ENCODE data around the gene CNOT6. TPM values are rescaled to one million over a fixed set of nuclear protein-coding genes. Genes with fewer than 3 reads are reported as not detected.

The CNOT6 gene
- total and polyA plus RNA-seq, 10 of the 15 experiments (the other 5 are each of a cell fraction or from before 2014, with no cell fraction given) = 3.8 to 22.1 (median 12.1) TPM

GRCh38 chr5:180624587-180624986 lies 130.4 kb downstream of the CNOT6 start:
- intact Hi-C loops (cut with micrococcal nuclease; ENCODE audit: unreplicated experiment) (no loop called here), in situ Hi-C loops (cut with MboI) (no loop called here)
- Histone ChIP-seq H3K27me3 (replicated peaks in 1 of 2; ENCODE audit: control insufficient read depth in 2 of 2, insufficient read depth in 2 of 2, low read length in 1 of 2) (no peaks in the 10 kb centered on the region; a peak in 2 of 4 replicates), H3K4me1 (ENCODE audit: control insufficient read depth, insufficient read depth, low read length) (no peaks in the 10 kb centered on the region), H2AFZ (ENCODE audit: control insufficient read depth, low read depth, low read length) (no peak overlapping the region), H3K27ac (ENCODE audit: control insufficient read depth, insufficient read depth) (no peak overlapping the region), H3K9ac (ENCODE audit: control insufficient read depth, insufficient read depth, low read length) (no peak overlapping the region), H3K36me3 (ENCODE audit: control insufficient read depth in 2 of 2, insufficient read depth in 2 of 2, low read length in 1 of 2) (no peaks in the 10 kb centered on the region), H3K79me2 (ENCODE audit: control insufficient read depth, insufficient read depth, low read length) (no peaks in the 10 kb centered on the region), H3K4me2 (ENCODE audit: control insufficient read depth, insufficient read depth) (no peak overlapping the region), H3K9me3 (replicated peaks; ENCODE audit: control insufficient read depth, insufficient read depth, low read length) (no peaks in the 10 kb centered on the region), H3K4me3 (no peak overlapping the region), H4K20me1 (ENCODE audit: control insufficient read depth, insufficient read depth) (no peaks in the 10 kb centered on the region)
- DNase-seq (ENCODE audit: low read depth, low spot score) = no peak
- no peak for ATAC-seq
- no peak for FAIRE-seq
- RAD21 ChIA-PET (ENCODE audit: unreplicated experiment) = interaction anchor here (0.7 kb wide), 1 partner anchor 584 kb away, joined by 3 read pairs; no protein-coding TSS in a partner anchor
- CTCF ChIA-PET = no interaction called here
- POLR2A ChIA-PET = no interaction called here
- WGBS (ENCODE audit: insufficient coverage, insufficient replicate concordance, low lambda C conversion rate, missing lambda C conversion rate) = 33% methylated on average over 5 of the region's 5 CpGs
- BruUV-seq (replicated peaks) = no TSS peak
- SMC1A ChIA-PET (ENCODE audit: uncharacterized antibody, unreplicated experiment) = no interaction called here
- TF ChIP-seq ZNF687 (IDR thresholded peaks at IDR 0.05) = no peak
- no peak for TF ChIP-seq EGR1 (IDR thresholded peaks at IDR 0.05; ENCODE audit: borderline replicate concordance in 1 of 2, low read depth in 2 of 2, low read length in 2 of 2)
- TF ChIP-seq PAX8 (IDR thresholded peaks at IDR 0.05) = no peak
- TF ChIP-seq EED (IDR thresholded peaks at IDR 0.05; ENCODE audit: low read depth) = no peak
- TF ChIP-seq KAT2A (conservative IDR thresholded peaks at IDR 0.05; ENCODE audit: control insufficient read depth, low read depth, low read length) = no peak
- TF ChIP-seq ZNF384 (IDR thresholded peaks at IDR 0.05; ENCODE audit: borderline replicate concordance, low read depth, low read length) = no peak
- no peak for TF ChIP-seq CTCF (IDR thresholded peaks at IDR 0.05 in 2 of 3, conservative IDR thresholded peaks at IDR 0.05 in 1 of 3; ENCODE audit: control insufficient read depth in 2 of 3, extremely low read depth in 1 of 3, insufficient read depth in 1 of 3, low read depth in 3 of 3, low read length in 3 of 3)
- no peak for TF ChIP-seq USF1 (IDR thresholded peaks at IDR 0.05; ENCODE audit: borderline replicate concordance, extremely low read length, insufficient read depth, low read depth, low read length)
- no peak for TF ChIP-seq ZBTB33 (IDR thresholded peaks at IDR 0.05)
- no peak for TF ChIP-seq ZSCAN29 (IDR thresholded peaks at IDR 0.05)
- TF ChIP-seq MTA3 (IDR thresholded peaks at IDR 0.05; ENCODE audit: borderline replicate concordance, low read length) = no peak
- TF ChIP-seq PAX5 (IDR thresholded peaks at IDR 0.05; ENCODE audit: borderline replicate concordance, low read depth, low read length) = no peak
- TF ChIP-seq MYC (IDR thresholded peaks at IDR 0.05; ENCODE audit: insufficient read depth, insufficient read length, insufficient replicate concordance, low read length, severe bottlenecking) = no peak
- TF ChIP-seq RAD51 (IDR thresholded peaks at IDR 0.05) = no peak

All from GM12878 (cell line).